Activated CD4-positive, alpha-beta T cell treated with anti-CD3 and anti-CD28 coated beads, Interleukin-2, amount 50 U/mL, for 16 hours (primary cell): Measurements from ENCODE around the gene MSI2.
"Not testable (repeated sequence)": the region's sequence is repeated elsewhere in the genome, so short reads cannot be mapped to it uniquely, and the experiment has no call there.

ENCODE experiments used
- DNase-seq: peaks from one replicate; pipeline ENCODE4 v3.0.0-alpha.2; 2020

Gene MSI2

DNA sequence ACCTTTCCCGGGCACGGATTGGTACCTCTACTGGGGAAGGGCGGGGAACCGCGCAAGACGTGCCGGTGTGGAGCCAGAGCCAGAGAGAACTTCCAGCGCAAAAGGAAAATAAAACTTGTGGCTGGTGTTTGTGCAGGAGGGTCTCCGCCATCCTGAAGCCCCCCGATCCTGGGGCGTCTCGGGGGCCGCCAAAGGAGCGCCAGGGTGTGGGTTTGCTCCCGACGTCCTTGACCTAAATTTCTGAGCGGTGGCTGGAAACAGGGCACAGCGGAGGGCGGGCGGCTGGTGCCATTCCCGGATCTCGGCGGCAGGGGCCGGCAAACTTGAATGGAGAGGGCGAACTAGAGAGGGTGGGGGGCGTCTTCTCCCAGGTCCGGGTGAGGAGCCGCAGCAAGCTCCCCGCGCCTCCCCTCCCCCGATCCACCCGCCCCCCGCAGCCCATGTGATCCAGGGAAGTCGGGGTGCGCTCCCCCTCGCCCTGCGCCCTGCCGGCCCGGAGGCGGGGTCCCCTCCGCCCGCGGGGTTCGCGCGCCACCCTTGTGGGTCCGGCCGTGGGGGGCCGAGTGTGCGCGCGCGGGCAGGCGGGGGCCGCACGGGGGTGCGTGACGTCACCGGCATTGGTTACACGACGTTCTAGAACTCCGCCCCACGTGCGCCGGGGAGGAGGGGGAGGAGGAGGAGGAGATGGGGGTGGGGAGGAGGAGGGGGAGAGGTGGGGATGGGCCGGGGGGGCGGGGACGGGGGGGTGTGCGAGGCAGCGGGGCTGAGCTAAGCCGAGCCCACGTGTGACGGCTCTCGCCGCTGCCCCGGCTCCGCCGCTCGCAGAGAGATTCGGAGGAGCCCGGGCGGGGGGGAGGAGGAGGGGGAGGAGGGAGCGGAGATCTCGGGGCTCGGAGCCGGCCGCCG is at the start of gene MSI2:
MSI2 (plus strand) TSS at position 748 of the 906 bp plus-strand sequence. CDS start 220 bp downstream, outside the sequence.
- DNase-seq, result peak; percentile 91

DNA sequence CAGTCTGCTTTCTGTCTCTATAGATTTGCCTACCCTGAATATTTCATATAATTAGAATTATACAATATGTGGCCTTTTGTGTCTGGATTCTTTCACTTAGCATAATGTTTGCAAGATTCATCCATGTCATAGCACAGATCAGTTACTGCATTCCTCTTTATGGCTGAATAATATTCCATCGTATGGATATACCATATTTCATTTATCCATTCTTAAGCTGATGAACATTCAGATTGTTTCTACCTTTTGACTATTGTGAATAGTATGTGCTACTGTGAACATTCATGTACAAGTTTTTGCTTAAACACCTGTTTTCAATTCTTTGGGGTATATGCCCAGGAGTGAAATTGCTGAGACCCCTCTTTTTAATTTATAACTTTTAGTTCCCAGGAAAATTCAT is 49.4 kb upstream of the MSI2 start:
- no peak for DNase-seq

DNA sequence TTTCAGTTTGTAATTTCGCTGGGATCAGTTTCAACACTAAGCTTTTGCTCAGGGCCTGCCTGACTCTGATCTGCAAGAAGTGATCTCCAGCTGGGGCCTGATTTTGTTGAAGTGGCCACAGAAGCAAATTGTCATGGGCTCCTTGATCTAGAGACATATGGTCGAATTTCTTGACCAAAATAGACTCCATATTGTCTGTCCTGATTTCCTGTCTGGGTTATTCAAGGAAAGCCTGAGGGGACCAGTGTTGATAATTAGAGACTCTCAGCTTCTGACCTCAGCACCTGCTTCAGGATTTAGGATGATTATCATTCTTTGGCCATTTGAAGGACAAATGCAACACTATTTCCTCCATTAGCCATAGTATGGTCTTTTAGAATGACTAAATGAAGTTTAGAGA is 48.9 kb upstream of the MSI2 start:
- DNase-seq, result no peak

DNA sequence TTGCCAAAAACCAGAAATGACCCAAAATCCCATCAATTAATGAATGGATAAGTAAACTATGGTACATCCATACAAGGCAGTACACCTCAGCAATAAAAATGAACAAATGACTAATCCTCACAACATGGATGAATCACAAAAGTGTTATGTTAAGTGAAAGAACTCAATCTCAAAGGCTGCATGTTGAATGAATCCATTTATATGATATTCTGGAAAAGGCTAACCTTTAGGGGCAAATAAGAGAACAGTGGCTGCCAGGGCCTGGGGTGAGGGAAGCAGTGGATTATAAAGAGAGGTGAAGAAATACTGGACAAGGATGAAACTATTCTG is 46.1 kb upstream of the MSI2 start:
- DNase-seq, result no peak

DNA sequence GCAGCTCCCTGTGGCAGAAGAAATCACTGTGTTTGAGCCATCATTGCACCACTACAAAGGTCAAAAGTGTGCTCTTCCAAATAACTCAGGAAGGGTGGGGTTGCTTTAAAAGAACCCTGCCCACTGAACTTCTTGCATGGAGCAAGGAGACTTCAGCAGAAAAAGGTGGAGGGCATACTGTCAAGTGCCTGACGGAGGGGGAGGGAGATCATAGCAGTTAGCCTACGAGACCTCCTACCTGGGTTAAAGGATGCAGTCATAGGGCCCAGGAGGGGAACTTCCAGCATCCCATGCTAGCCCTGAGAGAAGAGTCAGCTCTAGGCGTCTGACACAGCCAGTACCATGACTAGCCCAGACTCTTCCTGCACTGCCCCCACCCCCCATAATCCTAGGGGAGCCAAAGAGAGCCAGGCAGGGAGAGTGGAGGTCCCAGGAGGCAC is 45.3 kb upstream of the MSI2 start:
- DNase-seq, result no peak

DNA sequence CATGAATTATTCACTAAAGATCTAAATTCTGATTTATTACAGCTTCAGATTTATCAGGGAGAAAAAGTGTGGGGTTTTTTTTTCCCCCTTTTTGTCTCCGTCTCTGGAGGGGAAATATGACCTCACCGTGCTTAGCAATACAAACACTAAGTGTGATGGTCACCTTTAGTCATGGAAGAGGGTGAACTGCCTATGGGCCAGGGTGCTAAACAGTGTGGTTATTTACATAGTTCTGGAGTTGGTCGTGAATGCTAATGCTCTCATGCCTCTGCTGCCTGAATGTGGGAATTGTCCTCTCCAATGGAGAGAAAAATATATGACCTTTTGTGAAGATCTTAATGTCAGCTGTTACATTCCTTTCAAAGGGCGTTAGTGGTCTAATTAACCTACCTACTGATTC is 44.8 kb upstream of the MSI2 start:
- no peak for DNase-seq

DNA sequence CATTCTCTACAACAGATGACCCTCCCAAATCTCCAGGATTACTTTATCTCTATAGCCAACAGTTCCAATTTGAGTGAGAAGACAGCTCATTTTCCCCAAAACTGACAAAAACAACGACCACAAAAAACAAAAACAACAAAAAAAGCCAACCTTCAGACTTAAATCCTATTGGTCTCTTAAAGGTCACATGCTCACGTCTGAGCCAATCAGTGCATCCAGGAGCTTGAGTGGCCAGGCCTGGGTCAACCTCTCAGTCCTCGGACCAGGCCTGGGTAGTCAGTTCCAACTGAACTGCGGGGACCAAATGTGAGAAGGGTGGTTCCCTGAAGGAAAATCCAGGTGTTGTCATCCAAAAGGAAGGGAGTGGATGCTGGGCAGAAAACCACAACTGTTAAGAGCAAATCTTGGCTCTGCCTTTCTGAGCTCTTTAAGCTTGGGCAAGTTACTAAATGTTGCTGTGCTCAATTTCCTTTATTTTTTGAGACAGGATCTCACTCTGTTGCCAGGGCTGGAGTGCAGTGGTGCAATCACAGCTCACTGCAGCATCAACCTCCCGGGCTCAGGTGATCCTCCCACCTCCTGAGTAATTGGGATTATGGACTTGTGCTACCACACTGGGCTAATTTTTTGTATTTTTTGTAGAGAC is 43.0 kb upstream of the MSI2 start:
- DNase-seq, result no peak

DNA sequence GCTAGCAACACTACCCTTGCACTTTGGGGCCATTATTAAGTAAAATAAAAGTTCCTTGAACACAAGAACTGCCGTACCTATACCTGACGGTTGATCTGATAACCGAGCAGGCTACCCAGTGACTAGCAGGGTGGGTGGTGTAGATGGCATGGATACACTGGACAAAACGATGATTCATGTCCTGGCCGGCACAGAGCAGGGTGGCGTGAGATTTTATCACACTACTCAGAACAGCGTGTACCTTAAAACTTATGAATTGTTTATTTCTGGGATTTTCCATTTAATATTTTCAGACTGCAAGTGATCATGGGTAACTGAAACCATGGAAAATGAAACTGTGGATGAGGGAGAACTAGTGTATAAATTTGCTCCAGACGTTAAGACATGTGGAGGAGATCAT is 41.0 kb upstream of the MSI2 start:
- no peak for DNase-seq

DNA sequence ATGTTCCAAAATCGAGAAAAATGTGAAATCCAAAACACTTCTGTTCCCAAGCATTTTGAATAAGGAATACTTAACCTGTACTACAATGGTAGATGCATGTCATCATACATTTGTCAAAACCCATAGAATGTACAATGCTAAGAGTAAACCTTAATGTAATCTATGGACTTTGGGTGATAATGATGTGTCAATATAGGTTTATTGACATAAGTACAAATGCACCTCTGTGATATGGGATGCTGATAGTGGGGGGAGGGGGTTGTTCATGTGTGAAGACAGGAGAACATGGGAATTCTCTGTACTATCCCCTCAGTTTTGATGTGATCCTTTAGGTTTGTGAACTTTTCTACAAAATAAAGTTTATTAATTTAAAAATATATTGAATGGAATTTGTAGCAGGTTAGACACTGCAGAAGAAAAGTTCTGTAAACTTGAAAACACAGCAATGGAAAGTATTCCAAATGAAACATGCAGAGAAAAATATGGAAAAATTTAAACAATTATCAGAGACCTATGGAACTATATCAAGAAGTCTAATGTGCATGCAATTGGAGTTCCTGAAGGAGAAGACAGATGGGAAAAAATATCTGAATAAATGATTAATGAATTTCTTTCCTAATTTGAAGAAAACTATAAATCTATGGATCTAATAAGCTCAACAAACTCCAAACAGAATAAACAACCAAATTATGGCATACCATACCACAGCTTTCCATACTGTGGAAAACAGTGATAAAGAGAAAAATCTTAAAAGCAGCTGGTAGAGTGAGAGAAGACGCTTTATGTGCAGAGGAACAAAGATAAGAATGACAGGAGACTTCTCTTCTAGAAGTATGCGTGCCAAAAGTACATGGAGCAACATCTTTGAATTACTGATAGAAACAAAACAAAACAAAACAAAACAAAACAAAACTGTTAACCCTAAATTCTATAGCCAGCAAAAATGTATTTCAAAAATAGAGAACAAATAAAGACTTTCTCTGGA is 34.7 kb upstream of the MSI2 start:
- no peak for DNase-seq

DNA sequence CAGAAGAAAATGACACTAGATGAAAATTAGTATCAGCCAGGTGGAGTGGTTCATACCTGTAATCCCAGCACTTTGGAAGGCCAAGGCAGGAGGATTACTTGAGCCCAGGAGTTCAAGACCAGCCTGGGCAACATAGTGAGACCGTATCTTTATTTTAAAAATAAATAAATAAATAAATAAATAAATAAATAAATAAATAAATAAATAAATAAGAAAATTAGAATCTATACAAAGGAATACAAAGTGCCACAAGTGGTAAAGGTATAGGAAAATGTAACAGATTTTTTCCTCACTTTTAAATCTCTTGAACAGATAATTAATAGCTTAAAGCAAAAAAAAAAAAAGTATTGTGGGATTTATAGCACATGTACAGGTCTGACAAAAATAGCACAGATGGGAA is 33.9 kb upstream of the MSI2 start:
- not testable (repeated sequence) for DNase-seq

DNA sequence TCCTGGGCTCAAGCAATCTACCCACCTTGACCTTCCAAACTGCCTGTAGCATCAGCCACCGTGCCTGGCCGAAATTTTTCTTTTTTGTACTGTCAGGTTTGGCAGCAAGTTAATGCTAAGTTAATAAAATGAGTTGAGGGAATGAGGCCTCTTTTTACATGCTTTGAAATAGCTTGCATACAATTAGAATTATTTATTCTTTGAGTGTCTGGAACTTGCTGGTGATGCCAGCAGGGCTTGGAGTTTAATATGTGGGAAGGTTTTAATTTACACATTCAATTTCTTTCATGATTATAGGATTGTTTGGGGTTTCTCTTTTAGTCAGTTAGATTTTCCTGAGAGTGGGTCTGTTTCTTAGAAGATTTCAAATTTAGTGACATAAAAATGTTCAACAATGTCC is 31.2 kb upstream of the MSI2 start:
- no peak for DNase-seq

DNA sequence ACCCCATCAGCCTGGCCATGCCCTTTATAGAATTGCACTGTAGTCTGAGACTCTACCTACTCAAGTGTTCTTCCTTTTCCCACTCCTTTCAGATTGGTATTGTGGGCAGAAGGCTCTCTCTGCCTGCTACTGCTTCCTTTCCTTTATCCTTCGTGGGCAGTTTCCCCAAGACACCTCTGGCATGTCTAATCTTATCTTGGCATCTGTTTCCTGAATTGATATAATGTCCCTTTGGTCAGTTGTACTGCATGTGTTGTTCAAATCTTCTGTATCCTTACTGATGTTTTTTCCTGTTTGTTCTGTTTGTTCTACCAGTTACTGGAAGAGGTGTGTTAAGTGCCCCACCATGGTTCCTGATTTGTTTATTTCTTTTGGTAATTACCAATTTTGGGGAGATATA is 29.5 kb upstream of the MSI2 start:
- no peak for DNase-seq

DNA sequence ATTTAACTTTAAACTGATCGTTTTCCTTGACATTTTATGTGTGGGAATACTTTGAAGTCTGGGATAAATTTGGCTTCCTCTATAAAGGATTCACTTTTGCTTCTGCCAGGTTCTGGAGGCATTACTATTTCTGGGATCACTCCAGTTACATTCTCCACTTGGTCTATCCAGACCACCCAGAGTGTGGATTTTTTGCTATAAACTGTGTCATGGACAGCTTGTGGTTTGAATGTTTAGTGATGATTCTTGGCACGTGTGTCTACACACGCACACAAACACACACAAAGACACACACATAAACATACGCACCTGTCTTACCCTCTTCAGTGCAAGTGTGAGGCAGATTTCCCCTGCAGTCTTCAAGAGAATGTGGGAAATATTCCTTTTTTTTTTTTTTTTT is 27.4 kb upstream of the MSI2 start:
- DNase-seq, result no peak

DNA sequence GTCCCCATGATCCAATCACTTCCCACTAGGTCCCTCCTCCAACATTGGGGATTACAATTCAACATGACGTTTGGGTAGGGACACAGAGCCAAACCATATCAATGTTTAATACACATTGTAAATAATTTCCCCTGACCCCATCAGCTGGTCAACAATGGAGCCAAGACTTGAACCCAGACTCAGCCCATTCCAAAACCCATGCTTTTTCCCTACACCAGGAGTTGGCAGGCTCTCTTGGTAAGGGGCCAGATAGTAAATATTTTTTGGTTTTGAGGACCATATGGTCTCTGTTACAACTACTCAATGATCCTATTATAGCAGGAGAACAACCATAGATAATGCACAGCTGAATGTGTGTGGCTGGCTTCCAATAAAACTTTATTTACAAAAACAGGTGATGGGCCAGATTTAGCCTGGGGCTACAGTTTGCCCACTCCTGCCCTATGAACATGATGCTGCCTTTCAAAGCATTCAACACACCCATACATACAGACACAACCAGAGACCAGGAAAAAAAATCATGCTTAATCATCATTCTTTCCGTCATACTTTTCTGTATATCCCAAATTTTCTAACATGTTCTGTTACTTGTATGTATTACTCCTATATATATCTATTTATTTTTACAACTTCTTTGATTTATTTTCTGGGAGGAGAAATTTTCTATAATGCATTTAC is 22.1 kb upstream of the MSI2 start:
- DNase-seq, result no peak

DNA sequence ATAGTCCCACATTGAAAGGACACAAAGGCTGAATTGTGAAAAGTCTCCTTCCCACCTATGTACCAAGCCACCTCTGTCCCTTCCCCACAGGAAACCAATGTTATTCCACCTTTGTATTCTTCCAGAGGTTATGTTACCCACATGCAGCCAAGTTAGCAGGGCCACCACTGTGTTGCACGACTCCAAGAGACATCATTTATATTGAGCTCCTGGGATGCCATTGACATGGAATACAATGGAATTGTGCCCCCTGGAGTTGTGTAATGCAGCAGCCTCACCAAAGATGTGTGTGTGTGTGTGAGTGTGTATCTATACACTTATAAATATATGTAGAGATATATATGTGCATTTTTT is 21.6 kb upstream of the MSI2 start:
- DNase-seq, result no peak

DNA sequence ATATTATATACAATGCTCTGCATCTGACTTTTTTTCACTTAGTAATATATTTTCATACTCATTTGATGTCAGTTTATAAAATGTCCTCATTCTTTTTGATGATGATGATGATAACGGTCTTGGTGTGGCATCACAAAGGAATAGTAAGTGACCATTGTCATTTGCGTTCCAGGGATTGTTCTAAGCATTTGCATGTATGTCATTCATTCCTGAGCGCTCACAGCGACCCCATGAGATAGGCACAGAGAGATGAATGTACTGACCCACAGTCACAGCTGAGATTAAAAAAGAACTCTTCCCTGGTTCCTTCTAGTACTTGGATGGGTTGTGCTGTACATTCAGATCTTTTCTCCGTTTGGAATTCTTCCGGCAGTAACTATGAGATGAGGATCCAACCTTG is 21.2 kb upstream of the MSI2 start:
- no peak for DNase-seq

DNA sequence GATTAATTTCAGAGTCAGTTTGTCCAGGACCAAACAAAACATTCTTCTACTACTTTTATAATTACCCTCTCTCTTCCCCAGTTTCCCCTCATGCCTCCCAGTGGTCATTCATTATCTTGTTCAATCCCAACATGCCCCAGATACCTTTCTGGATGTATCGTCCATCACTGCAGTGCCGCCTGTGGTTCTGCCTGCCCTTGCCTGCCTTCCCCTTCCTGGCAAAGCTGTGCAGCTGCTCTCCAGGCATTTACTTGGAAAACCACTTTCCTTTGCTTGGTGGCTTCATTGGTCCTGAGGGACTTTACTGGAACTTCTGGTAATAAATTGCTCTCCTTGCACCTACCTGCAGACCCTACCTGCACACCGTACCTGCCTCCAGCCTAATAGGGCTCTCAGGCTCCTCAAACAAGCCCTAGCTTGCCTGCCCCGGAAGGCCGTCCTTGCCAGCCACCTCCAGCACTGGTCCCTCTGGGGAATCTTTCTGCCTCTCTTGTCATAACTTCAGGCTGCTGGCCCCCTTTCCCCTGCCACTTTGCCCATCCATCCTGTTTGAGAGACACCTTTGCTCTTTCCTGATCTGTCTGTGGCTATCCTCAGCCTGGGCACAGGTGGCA is 19.5 kb upstream of the MSI2 start:
- no peak for DNase-seq

DNA sequence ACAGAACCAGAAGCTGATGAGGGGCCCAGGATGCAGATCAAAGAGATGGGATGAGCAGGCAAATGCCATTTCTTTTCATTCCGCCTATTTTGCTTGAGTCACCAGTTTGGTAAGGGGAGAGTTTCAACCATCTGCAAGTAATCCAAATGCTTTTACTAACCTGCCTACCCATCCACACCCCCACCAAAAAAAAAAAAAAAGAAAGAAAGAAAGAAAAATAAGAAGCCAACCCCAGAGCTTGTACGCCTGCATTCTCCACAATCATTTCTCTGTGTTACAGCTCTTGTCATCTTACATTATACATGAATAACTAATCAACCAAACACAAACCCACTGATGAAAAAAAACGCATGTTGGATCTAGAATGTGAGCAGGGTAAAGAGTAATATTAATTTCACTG is 15.7 kb upstream of the MSI2 start:
- no peak for DNase-seq

DNA sequence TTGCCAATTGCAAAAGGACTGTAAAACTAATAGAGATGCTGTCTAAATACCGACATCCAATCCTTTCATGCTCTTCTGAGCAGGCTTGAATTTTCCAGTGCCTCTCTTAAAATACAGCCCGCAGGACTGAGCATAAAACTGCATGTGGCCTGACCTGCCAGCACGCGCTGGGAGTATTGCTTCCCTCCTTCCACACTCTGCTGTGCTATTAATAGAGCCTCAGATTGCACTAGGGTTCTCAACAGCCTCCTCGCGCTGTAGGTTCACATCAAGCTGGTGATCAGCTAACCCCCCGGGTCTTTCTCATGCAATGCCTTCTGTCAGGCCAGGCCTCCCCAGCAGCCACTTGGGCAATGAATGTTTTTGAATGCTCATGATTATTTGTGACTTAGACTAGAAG is 14.2 kb upstream of the MSI2 start:
- DNase-seq, result no peak

DNA sequence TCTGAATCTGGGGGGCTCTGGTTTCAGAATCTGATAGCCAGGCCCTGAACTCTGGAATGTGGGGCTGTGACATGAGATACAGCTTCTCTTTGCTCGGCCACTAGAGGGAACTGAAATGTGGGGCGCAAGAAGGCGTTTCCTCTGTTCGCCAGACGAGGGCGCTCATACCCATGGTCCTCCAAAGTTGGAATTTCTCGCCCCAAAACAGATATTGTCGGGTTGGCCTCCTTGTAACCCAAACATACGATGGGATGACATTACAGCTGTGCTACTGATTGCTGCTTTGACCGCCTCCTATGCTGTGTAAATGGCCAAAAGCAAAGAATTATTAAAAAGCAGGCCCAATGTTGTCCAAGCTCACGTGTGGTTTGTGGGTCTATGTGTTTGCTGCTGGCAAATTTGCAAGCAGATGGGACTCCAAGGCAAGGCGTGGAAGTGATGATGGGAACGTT is 13.1 kb upstream of the MSI2 start:
- peak; percentile 73 for DNase-seq

DNA sequence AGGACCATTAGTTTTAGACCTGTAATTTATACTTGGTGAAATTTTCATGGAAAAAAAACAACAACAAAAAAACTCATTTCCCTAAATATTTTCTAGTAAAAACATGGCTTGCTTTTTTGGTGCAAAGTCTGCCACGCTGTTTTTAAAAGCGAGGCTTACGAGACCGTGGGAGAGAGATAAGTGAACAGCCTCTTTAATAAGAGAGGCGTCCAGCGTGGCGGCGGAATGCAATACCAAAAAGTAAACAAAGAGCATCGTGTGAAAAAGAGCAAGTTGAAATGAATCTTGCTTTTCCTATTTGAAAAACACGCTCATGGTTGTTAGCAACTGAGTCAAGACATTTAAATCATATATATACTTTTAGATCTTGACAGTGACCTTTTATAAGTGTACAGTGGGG is 10.5 kb upstream of the MSI2 start:
- no peak for DNase-seq

DNA sequence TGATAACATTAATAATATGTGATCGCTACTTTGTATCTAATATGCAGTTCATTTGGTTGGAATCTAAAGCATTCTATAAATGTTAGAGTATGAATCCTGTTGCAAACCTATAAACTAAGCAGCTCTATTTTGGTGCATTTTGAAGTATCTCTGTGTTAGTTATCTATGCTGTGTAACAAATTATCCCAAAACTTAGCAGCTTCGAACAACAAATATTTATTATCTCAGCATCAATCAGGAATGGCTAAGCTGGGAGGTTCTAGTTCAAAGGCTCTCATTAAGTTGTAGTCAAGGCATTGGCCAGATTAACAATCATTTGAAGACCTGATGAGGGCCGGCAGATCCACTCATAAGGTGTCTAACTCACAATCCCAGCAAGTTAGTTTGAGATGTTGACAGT is 10.1 kb upstream of the MSI2 start:
- no peak for DNase-seq
